Chondrocyte (in vitro differentiated cells): Measurements from ENCODE around the gene NHSL2. TPM values are rescaled to one million over a fixed set of nuclear protein-coding genes. Genes with fewer than 3 reads are reported as not detected.

Experiments used
- DNase-seq: peaks from one replicate; pipeline ENCODE4 v3.0.0; 2021; ENCODE audit warnings: mixed read lengths, low spot score
- H3K27ac Mint-ChIP-seq: one replicate; pipeline ENCODE4 v1.8.0; 2021; ENCODE audit warnings: mild to moderate bottlenecking, moderate library complexity, mixed read lengths; ENCODE audit not compliant: unreplicated experiment
- H3K27me3 Mint-ChIP-seq: 2 replicates; pipeline ENCODE4 v1.8.0; 2021; ENCODE audit warnings: low read depth, mixed read lengths
- H3K36me3 Mint-ChIP-seq: 2 replicates; pipeline ENCODE4 v1.8.0; 2021; ENCODE audit warnings: low read depth, mixed read lengths
- H3K4me1 Mint-ChIP-seq: 2 replicates; pipeline ENCODE4 v1.8.0; 2021; ENCODE audit warnings: low read depth, mild to moderate bottlenecking, mixed read lengths
- H3K4me3 Mint-ChIP-seq: one replicate; pipeline ENCODE4 v1.8.0; 2021; ENCODE audit warnings: mild to moderate bottlenecking, moderate library complexity, mixed read lengths; ENCODE audit not compliant: unreplicated experiment
- H3K9me3 Mint-ChIP-seq: 2 replicates; pipeline ENCODE4 v1.8.0; 2021; ENCODE audit warnings: low read depth, mixed read lengths
- CTCF ChIP-seq: fragments of 200-600 bp; sonication (generic); IDR thresholded peaks from 2 replicates; pipeline ENCODE4 v1.5.0; 2021; ENCODE audit warnings: antibody characterized with exemption, mild to moderate bottlenecking, moderate library complexity
- total RNA-seq: library from RNA; stranded (reverse); gene quantifications from 3 replicates; pipeline ENCODE4 v1.2.1, GENCODE V29; 2021

The NHSL2 gene
- total RNA-seq, 1 donor from 2014 or later, result 2.1 TPM

DNA sequence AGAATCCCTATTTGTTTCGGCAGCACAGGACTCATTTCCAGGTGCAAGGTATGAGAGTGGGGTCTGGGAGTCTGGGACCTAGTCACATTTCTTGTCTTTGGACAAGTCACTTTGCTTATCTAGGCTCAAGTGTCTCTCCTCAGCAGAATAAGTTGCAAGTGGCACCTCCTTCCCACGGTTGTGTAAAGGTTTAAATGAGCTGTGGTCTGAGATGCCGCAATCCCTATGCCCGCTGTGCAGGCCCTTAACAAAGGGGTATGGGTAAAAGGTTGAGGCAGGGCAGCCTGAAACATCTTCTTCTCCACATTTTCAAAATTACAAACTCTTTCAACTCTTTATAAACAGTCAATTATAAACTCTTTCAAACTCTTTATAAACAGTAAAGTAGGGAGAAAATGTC is 127.4 kb downstream of the NHSL2 start:
- Mint-ChIP-seq H3K27me3 (no peaks in the 10 kb centered on the region), H3K9me3 (peaks cover 7% of the 10 kb centered on the region), H3K4me1 (peaks cover 12% of the 10 kb centered on the region), H3K27ac (no peak overlapping the region), H3K4me3 (no peak overlapping the region), H3K36me3 (peaks cover 5% of the 10 kb centered on the region)
- DNase-seq, result no peak
- no peak for TF ChIP-seq CTCF

- no peak for DNase-seq
- Mint-ChIP-seq H3K9me3 (peaks cover 7% of the 10 kb centered on the region), H3K4me1 (peaks cover 12% of the 10 kb centered on the region), H3K27me3 (no peaks in the 10 kb centered on the region), H3K27ac (no peak overlapping the region), H3K36me3 (peaks cover 5% of the 10 kb centered on the region), H3K4me3 (no peak overlapping the region)
- no peak for TF ChIP-seq CTCF
Observed at GRCh38 chrX:72038868-72039267, 128.2 kb downstream of the NHSL2 start.

DNA sequence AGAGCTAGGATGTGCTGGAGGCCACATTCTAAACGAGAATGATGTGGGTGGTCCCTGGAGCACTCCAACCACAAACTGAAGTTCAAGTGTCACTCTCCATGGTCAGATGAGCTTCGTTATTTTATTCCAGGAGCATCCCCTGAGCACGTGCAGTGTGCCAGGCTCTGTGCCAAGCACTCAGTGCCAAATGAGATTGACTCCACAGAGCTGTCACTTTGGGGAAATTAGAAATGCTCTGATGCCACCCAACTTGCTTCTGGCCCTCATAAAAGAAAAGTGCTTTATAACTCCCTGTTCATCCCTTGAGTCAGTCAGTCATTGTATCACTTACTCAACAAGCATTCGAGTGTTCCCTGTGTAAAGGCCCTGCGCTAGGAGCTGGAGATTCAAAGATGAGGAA is 129.9 kb downstream of the NHSL2 start:
- Mint-ChIP-seq H3K4me1 (peaks cover 16% of the 10 kb centered on the region), H3K27ac (no peak overlapping the region), H3K36me3 (peaks cover 5% of the 10 kb centered on the region), H3K4me3 (no peak overlapping the region), H3K27me3 (no peaks in the 10 kb centered on the region), H3K9me3 (peaks cover 7% of the 10 kb centered on the region)
- no peak for DNase-seq
- no peak for TF ChIP-seq CTCF

DNA sequence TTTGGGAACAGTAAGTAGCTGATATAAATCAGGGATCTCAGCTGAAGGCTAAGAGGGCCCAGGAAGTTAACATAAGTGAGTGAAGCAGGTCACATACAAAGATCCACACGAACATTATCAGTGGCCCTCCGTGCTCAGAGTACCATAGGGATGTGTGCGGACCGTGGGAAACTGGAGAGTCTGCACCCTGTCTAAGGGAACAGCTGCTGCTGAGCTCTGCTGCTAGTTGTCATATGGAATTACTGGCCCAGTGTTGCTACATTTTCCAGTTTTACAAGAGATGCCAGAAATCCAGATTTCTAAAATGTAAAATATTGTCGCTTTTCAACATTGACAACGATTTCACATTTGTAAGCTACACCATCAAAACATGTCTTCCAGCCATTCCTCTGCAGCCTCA is 130.5 kb downstream of the NHSL2 start:
- H3K4me1 Mint-ChIP-seq, result peaks cover 22% of the 10 kb centered on the region
- H3K27me3 Mint-ChIP-seq, result no peaks in the 10 kb centered on the region
- H3K27ac Mint-ChIP-seq, result peak overlapping the region; percentile 72
- DNase-seq, result peak; percentile 27
- TF ChIP-seq CTCF, result no peak
- H3K9me3 Mint-ChIP-seq, result peaks cover 7% of the 10 kb centered on the region
- peaks cover 5% of the 10 kb centered on the region for H3K36me3 Mint-ChIP-seq
- H3K4me3 Mint-ChIP-seq, result no peak overlapping the region

- H3K27me3 Mint-ChIP-seq, result no peaks in the 10 kb centered on the region
- no peaks in the 10 kb centered on the region for H3K36me3 Mint-ChIP-seq
- H3K4me3 Mint-ChIP-seq, result no peak overlapping the region
- TF ChIP-seq CTCF, result no peak
- peak overlapping the region; percentile 72 for H3K27ac Mint-ChIP-seq
- DNase-seq, result peak; percentile 29
- H3K9me3 Mint-ChIP-seq, result no peaks in the 10 kb centered on the region
- H3K4me1 Mint-ChIP-seq, result peaks cover 23% of the 10 kb centered on the region
Observed at GRCh38 chrX:72041871-72042851, 131.5 kb downstream of the NHSL2 start.
